ENCODE results near the gene SH3PXD2B. TPM values are rescaled to one million over a fixed set of nuclear protein-coding genes. Genes with fewer than 3 reads are reported as not detected.

The SH3PXD2B gene
- total and polyA plus RNA-seq, 2 of the 13 experiments (the other 11 are each of a cell fraction or from before 2014, with no cell fraction given): 3.4 to 4.6 TPM

GRCh38 chr5:172454358-172455086 lies at the start of gene SH3PXD2B (continued):
- TF ChIP-seq ELF3 (CRISPR knock-in tag; IDR thresholded peaks at IDR 0.05) (no peak; the same call in 1 of the 2 replicates), PHF5A (CRISPR knock-in tag; IDR thresholded peaks at IDR 0.05; ENCODE audit: low read depth, unreplicated experiment) (no peak), HDAC6 (IDR thresholded peaks at IDR 0.05; ENCODE audit: low read depth, low read length) (no peak), ZNF354B (CRISPR knock-in tag; IDR thresholded peaks at IDR 0.05) (no peak), THRA (CRISPR knock-in tag; IDR thresholded peaks at IDR 0.05; ENCODE audit: borderline replicate concordance) (no peak), FOXO1 (CRISPR knock-in tag; IDR thresholded peaks at IDR 0.05) (no peak; the same call in 1 of the 2 replicates), ZNF225 (CRISPR knock-in tag; IDR thresholded peaks at IDR 0.05) (no peak), CREM (IDR thresholded peaks at IDR 0.05) (no peak), CREM (CRISPR knock-in tag; IDR thresholded peaks at IDR 0.05) (no peak), IRF2 (CRISPR knock-in tag; IDR thresholded peaks at IDR 0.05) (peak; percentile 40; the same call in 1 of the 2 replicates), KLF11 (CRISPR knock-in tag; IDR thresholded peaks at IDR 0.05) (no peak), KLF6 (CRISPR knock-in tag; IDR thresholded peaks at IDR 0.05) (no peak)
- TF ChIP-seq, protein P1, sequence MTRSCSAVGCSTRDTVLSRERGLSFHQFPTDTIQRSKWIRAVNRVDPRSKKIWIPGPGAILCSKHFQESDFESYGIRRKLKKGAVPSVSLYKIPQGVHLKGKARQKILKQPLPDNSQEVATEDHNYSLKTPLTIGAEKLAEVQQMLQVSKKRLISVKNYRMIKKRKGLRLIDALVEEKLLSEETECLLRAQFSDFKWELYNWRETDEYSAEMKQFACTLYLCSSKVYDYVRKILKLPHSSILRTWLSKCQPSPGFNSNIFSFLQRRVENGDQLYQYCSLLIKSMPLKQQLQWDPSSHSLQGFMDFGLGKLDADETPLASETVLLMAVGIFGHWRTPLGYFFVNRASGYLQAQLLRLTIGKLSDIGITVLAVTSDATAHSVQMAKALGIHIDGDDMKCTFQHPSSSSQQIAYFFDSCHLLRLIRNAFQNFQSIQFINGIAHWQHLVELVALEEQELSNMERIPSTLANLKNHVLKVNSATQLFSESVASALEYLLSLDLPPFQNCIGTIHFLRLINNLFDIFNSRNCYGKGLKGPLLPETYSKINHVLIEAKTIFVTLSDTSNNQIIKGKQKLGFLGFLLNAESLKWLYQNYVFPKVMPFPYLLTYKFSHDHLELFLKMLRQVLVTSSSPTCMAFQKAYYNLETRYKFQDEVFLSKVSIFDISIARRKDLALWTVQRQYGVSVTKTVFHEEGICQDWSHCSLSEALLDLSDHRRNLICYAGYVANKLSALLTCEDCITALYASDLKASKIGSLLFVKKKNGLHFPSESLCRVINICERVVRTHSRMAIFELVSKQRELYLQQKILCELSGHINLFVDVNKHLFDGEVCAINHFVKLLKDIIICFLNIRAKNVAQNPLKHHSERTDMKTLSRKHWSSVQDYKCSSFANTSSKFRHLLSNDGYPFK (CRISPR knock-in tag; IDR thresholded peaks at IDR 0.05; ENCODE audit: borderline replicate concordance): 0 out of 2 replicates have a peak, but pooled peaks have one; percentile 52
- TF ChIP-seq, protein P2, sequence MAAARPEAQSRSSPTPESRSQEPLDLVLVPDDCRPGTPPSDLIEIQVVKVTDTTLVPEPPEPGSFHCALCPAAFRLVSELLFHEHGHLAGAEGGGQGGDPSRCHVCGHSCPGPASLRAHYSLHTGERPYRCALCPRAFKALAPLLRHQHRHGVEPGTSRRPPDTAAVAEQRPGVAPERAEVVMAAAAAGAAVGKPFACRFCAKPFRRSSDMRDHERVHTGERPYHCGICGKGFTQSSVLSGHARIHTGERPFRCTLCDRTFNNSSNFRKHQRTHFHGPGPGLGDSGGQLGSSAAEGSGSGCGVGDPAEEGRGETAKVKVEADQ (CRISPR knock-in tag; IDR thresholded peaks at IDR 0.05; ENCODE audit: borderline replicate concordance): no peak
- TF ChIP-seq, protein P3, sequence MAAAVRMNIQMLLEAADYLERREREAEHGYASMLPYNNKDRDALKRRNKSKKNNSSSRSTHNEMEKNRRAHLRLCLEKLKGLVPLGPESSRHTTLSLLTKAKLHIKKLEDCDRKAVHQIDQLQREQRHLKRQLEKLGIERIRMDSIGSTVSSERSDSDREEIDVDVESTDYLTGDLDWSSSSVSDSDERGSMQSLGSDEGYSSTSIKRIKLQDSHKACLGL (CRISPR knock-in tag; IDR thresholded peaks at IDR 0.05): no peak
- TF ChIP-seq, protein P4, sequence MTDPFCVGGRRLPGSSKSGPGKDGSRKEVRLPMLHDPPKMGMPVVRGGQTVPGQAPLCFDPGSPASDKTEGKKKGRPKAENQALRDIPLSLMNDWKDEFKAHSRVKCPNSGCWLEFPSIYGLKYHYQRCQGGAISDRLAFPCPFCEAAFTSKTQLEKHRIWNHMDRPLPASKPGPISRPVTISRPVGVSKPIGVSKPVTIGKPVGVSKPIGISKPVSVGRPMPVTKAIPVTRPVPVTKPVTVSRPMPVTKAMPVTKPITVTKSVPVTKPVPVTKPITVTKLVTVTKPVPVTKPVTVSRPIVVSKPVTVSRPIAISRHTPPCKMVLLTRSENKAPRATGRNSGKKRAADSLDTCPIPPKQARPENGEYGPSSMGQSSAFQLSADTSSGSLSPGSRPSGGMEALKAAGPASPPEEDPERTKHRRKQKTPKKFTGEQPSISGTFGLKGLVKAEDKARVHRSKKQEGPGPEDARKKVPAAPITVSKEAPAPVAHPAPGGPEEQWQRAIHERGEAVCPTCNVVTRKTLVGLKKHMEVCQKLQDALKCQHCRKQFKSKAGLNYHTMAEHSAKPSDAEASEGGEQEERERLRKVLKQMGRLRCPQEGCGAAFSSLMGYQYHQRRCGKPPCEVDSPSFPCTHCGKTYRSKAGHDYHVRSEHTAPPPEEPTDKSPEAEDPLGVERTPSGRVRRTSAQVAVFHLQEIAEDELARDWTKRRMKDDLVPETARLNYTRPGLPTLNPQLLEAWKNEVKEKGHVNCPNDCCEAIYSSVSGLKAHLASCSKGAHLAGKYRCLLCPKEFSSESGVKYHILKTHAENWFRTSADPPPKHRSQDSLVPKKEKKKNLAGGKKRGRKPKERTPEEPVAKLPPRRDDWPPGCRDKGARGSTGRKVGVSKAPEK (CRISPR knock-in tag; IDR thresholded peaks at IDR 0.05; ENCODE audit: borderline replicate concordance): no peak
- TF ChIP-seq, protein P5, sequence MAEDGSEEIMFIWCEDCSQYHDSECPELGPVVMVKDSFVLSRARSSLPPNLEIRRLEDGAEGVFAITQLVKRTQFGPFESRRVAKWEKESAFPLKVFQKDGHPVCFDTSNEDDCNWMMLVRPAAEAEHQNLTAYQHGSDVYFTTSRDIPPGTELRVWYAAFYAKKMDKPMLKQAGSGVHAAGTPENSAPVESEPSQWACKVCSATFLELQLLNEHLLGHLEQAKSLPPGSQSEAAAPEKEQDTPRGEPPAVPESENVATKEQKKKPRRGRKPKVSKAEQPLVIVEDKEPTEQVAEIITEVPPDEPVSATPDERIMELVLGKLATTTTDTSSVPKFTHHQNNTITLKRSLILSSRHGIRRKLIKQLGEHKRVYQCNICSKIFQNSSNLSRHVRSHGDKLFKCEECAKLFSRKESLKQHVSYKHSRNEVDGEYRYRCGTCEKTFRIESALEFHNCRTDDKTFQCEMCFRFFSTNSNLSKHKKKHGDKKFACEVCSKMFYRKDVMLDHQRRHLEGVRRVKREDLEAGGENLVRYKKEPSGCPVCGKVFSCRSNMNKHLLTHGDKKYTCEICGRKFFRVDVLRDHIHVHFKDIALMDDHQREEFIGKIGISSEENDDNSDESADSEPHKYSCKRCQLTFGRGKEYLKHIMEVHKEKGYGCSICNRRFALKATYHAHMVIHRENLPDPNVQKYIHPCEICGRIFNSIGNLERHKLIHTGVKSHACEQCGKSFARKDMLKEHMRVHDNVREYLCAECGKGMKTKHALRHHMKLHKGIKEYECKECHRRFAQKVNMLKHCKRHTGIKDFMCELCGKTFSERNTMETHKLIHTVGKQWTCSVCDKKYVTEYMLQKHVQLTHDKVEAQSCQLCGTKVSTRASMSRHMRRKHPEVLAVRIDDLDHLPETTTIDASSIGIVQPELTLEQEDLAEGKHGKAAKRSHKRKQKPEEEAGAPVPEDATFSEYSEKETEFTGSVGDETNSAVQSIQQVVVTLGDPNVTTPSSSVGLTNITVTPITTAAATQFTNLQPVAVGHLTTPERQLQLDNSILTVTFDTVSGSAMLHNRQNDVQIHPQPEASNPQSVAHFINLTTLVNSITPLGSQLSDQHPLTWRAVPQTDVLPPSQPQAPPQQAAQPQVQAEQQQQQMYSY (CRISPR knock-in tag; IDR thresholded peaks at IDR 0.05): no peak
